B cell (primary cell): Measurements from ENCODE around the gene ERC2. TPM values are rescaled to one million over a fixed set of nuclear protein-coding genes. Genes with fewer than 3 reads are reported as not detected.

Source experiments
- ATAC-seq: fragments of 200-7000 bp; cut with Tn5 transposase; one replicate; pipeline ENCODE4 v1.10.0; 2021; ENCODE audit warnings: low read depth, mild to moderate bottlenecking, moderate number of reproducible peaks, moderate library complexity
- CTCF ChIA-PET: fragments of 350-600 bp; sonication (Branson Sonifier 250); formaldehyde crosslinking; loops from one replicate; lab custom pipeline; 2021; ENCODE audit warnings: antibody characterized with exemption, inconsistent platforms; lab: Charles Lee
- POLR2A ChIA-PET: fragments of 350-600 bp; sonication (Branson Sonifier 250); formaldehyde crosslinking; loops from one replicate; lab custom pipeline; 2021; ENCODE audit warnings: antibody characterized with exemption; lab: Charles Lee
- DNase-seq: peaks from one replicate; pipeline ENCODE4 v3.0.0; 2013
- H2AFZ ChIP-seq: 2 replicates; pipeline ENCODE4 v1.6.1; 2012; ENCODE audit warnings: mild to moderate bottlenecking, low read depth, low read length; ENCODE audit not compliant: insufficient read depth, poor library complexity, severe bottlenecking
- H3K27ac ChIP-seq, 2 donors: 1 replicate in 1 of 2; 2 replicates in 1 of 2; pipeline ENCODE4 v1.5.1; 2012 to 2013; ENCODE audit warnings: low read length in 2 of 2, mild to moderate bottlenecking in 2 of 2, moderate library complexity in 1 of 2
- H3K27me3 ChIP-seq, 4 experiments: fragments of 200-600 bp in 1 of 4; sonication (generic) in 1 of 4; replicated peaks in 1 of 4; 1 replicate in 2 of 4; 2 replicates in 2 of 4; pipeline versions ENCODE4 v1.6.1 to v1.7.0; 2013 to 2016; ENCODE audit warnings: low read length in 3 of 4, mild to moderate bottlenecking in 2 of 4, mixed read lengths in 1 of 4, moderate library complexity in 1 of 4; ENCODE audit not compliant: insufficient read depth in 4 of 4, control insufficient read depth in 3 of 4; ENCODE audit errors: control extremely low read depth in 1 of 4
- H3K36me3 ChIP-seq, 2 experiments: replicated peaks in 1 of 2; 1 replicate in 1 of 2; 2 replicates in 1 of 2; pipeline versions ENCODE4 v1.6.1 to v1.7.1; 2013; ENCODE audit warnings: low read length in 1 of 2; ENCODE audit not compliant: insufficient read depth in 2 of 2, control insufficient read depth in 1 of 2; ENCODE audit errors: control extremely low read depth in 1 of 2, extremely low read depth in 1 of 2
- H3K4me1 ChIP-seq, 2 donors: fragments of 200-600 bp in 1 of 2; sonication (generic) in 1 of 2; 1 replicate in 1 of 2; 2 replicates in 1 of 2; pipeline versions ENCODE4 v1.5.1 to v1.6.1; 2013 to 2017; ENCODE audit warnings: low read length in 2 of 2; ENCODE audit not compliant: control insufficient read depth in 2 of 2, insufficient read depth in 2 of 2
- H3K4me2 ChIP-seq: replicated peaks from 2 replicates; pipeline ENCODE3; 2012; ENCODE audit warnings: mild to moderate bottlenecking, low read depth, low read length; ENCODE audit not compliant: poor library complexity, severe bottlenecking
- H3K4me3 ChIP-seq, 5 experiments: fragments of 200-600 bp in 1 of 5; sonication (generic) in 1 of 5; 1 replicate in 3 of 5; 2 replicates in 2 of 5; pipeline versions ENCODE4 v1.5.1 to v1.7.0; 2011 to 2016; ENCODE audit warnings: low read length in 4 of 5, mild to moderate bottlenecking in 4 of 5, low read depth in 2 of 5, control low read depth in 1 of 5, moderate library complexity in 1 of 5; ENCODE audit not compliant: insufficient read depth in 1 of 5; ENCODE audit errors: control extremely low read depth in 1 of 5, extremely low read depth in 1 of 5
- H3K79me2 ChIP-seq: fragments of 200-600 bp; sonication (generic); one replicate; pipeline ENCODE4 v1.6.0; 2016; ENCODE audit warnings: low read length; ENCODE audit not compliant: control insufficient read depth, insufficient read depth
- H3K9ac ChIP-seq: fragments of 200-600 bp; sonication (generic); 2 replicates; pipeline ENCODE4 v1.6.1; 2017; ENCODE audit warnings: mild to moderate bottlenecking, low read length, moderate library complexity
- H3K9me3 ChIP-seq, 3 donors: one replicate each; pipeline versions ENCODE4 v1.6.1 to v1.7.1; 2013; ENCODE audit warnings: low read length in 2 of 3; ENCODE audit not compliant: control insufficient read depth in 2 of 3, insufficient read depth in 1 of 3; ENCODE audit errors: control extremely low read depth in 1 of 3
- H4K20me1 ChIP-seq: 2 replicates; pipeline ENCODE4 v1.6.0; 2012; ENCODE audit warnings: mild to moderate bottlenecking, low read length; ENCODE audit not compliant: insufficient read depth, control insufficient read depth, poor library complexity, severe bottlenecking
- H3K27ac Mint-ChIP-seq: one replicate; pipeline ENCODE4 v1.8.0; 2021; ENCODE audit warnings: mixed read lengths
- H3K27me3 Mint-ChIP-seq: one replicate; pipeline ENCODE4 v1.8.0; 2021; ENCODE audit warnings: mixed read lengths
- H3K4me1 Mint-ChIP-seq: one replicate; pipeline ENCODE4 v1.8.0; 2021; ENCODE audit warnings: mixed read lengths
- H3K4me3 Mint-ChIP-seq: one replicate; pipeline ENCODE4 v1.8.0; 2021; ENCODE audit warnings: mixed read lengths
- H3K9me3 Mint-ChIP-seq: one replicate; pipeline ENCODE4 v1.8.0; 2022; ENCODE audit warnings: mixed read lengths; ENCODE audit not compliant: insufficient read depth
- EZH2 ChIP-seq: IDR thresholded peaks from 2 replicates; pipeline ENCODE4 v1.6.1; 2012; ENCODE audit warnings: borderline replicate concordance, low read depth, mild to moderate bottlenecking, moderate library complexity, low read length; ENCODE audit not compliant: insufficient read depth, poor library complexity, severe bottlenecking
- WGBS: methylation state at CpG from one replicate; pipeline ENCODE4 v1.1.5; 2013; ENCODE audit warnings: missing lambda C conversion rate; ENCODE audit not compliant: insufficient coverage; 5-methylcytosine and 5-hydroxymethylcytosine counted together
- intact Hi-C: fragments of 100-400 bp; cut with micrococcal nuclease; formaldehyde crosslinking; loops from one replicate; pipeline ENCODE4 v1.10.0; 2022
- polyA plus RNA-seq: library from polyadenylated mRNA; depleted of rRNA; stranded (reverse); fragments of >200 nt; gene quantifications from 2 replicates; pipeline ENCODE4 v1.2.3, GENCODE V29; 2012
- total RNA-seq, 2 donors: library from RNA; stranded (reverse); fragments of 120-200 nt in 1 of 2; gene quantifications; 1 replicate in 1 of 2; 2 replicates in 1 of 2; pipeline versions ENCODE4 v1.2.3 to v1.2.4, GENCODE V29; 2013 to 2022
- TF ChIP-seq, protein P1 (sequence below): fragments of 200-600 bp; IDR thresholded peaks from one replicate; pipeline ENCODE4 v1.8.0; 2022; ENCODE audit warnings: antibody characterized with exemption, mild to moderate bottlenecking

The ERC2 gene
- total and polyA plus RNA-seq, 2 donors (not counting 1 experiment from before 2014, with no cell fraction given), result not detected

DNA sequence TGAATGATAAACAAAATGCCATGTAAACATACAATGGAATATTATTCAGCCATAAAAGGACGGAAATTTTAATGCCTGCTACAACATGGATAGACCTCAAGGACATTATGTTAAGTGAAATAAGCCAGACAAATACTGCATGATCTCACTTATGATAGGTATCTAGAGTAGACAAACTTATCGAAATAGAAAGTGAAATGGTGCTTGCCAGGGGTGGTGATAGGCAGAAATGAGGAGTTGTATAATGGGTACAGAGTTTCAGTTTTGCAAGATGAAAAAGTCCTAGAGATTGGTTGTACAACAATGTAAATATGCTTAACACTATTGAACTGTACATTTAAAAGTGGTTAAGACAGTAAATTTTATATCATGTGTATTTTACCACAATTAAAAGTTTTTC lies 287.8 kb downstream of the ERC2 start:
- H3K4me1 ChIP-seq, result no peaks in the 10 kb centered on the region
- Mint-ChIP-seq H3K27me3 (peaks cover 4% of the 10 kb centered on the region), H3K4me3 (no peak overlapping the region), H3K4me1 (no peaks in the 10 kb centered on the region), H3K27ac (no peak overlapping the region), H3K9me3 (no peaks in the 10 kb centered on the region)
- no peak overlapping the region for H3K9ac ChIP-seq
- intact Hi-C loops, result no loop called here
- no CpG with 5 or more reads among the region's 2 CpGs for WGBS
- no peaks in the 10 kb centered on the region for H3K79me2 ChIP-seq
- no peak overlapping the region for H3K4me2 ChIP-seq
- no peak for ATAC-seq
- TF ChIP-seq, protein P1, sequence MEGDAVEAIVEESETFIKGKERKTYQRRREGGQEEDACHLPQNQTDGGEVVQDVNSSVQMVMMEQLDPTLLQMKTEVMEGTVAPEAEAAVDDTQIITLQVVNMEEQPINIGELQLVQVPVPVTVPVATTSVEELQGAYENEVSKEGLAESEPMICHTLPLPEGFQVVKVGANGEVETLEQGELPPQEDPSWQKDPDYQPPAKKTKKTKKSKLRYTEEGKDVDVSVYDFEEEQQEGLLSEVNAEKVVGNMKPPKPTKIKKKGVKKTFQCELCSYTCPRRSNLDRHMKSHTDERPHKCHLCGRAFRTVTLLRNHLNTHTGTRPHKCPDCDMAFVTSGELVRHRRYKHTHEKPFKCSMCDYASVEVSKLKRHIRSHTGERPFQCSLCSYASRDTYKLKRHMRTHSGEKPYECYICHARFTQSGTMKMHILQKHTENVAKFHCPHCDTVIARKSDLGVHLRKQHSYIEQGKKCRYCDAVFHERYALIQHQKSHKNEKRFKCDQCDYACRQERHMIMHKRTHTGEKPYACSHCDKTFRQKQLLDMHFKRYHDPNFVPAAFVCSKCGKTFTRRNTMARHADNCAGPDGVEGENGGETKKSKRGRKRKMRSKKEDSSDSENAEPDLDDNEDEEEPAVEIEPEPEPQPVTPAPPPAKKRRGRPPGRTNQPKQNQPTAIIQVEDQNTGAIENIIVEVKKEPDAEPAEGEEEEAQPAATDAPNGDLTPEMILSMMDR, result no peak
- no peak for TF ChIP-seq EZH2
- no peaks in the 10 kb centered on the region for H4K20me1 ChIP-seq
- H2AFZ ChIP-seq, result no peak overlapping the region
- no peaks in the 10 kb centered on the region for H3K36me3 ChIP-seq
- POLR2A ChIA-PET, result no interaction called here
- H3K9me3 ChIP-seq, result no peaks in the 10 kb centered on the region
- CTCF ChIA-PET, result no interaction called here
- no peak overlapping the region for H3K4me3 ChIP-seq
- H3K27ac ChIP-seq, result no peak overlapping the region
- peaks cover 0 to 3% (median 0%) of the 10 kb centered on the region in 4 experiments for H3K27me3 ChIP-seq
- DNase-seq, result no peak

DNA sequence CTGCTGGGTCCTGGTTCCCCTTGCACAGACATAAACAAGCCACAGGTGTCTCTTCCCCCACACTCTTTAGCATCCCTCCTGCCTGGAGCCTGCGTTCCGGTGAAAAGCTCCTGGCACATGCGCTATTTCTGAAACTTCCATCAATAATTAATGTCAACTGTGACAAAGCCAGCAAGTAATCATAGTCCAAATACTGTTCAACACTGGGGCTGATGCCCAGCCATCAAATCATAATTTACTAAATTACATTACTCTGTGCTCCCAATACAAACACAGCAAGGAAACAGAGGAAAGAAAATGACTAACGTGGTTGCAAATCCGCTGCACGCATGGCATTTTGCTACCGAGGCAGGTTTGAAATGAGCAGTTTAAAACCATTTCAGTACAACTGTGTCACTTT lies 294.7 kb downstream of the ERC2 start:
- ATAC-seq, result no peak
- peaks cover 16% of the 10 kb centered on the region for H3K27me3 Mint-ChIP-seq
- Histone ChIP-seq H3K9me3 (no peaks in the 10 kb centered on the region), H3K27ac (no peak overlapping the region), H3K27me3 (no peaks in the 10 kb centered on the region), H3K79me2 (no peaks in the 10 kb centered on the region), H3K4me3 (no peak overlapping the region), H3K4me2 (no peak overlapping the region), H3K4me1 (no peaks in the 10 kb centered on the region), H3K9ac (no peak overlapping the region), H3K36me3 (no peaks in the 10 kb centered on the region), H2AFZ (no peak overlapping the region), H4K20me1 (no peaks in the 10 kb centered on the region)
- DNase-seq, result no peak
- 93% methylated on average over 7 of the region's 7 CpGs for WGBS
- intact Hi-C loops, result no loop called here
- H3K27ac Mint-ChIP-seq, result no peak overlapping the region
- H3K9me3 Mint-ChIP-seq, result no peaks in the 10 kb centered on the region
- H3K4me3 Mint-ChIP-seq, result no peak overlapping the region
- ChIA-PET CTCF (no interaction called here), POLR2A (no interaction called here)
- TF ChIP-seq EZH2, result no peak
- TF ChIP-seq, protein P1, result no peak
- no peaks in the 10 kb centered on the region for H3K4me1 Mint-ChIP-seq
